ENCODE results near the gene CALML5.
"Not testable (repeated sequence)": the region's sequence is repeated elsewhere in the genome, so short reads cannot be mapped to it uniquely, and the experiment has no call there.

DNA sequence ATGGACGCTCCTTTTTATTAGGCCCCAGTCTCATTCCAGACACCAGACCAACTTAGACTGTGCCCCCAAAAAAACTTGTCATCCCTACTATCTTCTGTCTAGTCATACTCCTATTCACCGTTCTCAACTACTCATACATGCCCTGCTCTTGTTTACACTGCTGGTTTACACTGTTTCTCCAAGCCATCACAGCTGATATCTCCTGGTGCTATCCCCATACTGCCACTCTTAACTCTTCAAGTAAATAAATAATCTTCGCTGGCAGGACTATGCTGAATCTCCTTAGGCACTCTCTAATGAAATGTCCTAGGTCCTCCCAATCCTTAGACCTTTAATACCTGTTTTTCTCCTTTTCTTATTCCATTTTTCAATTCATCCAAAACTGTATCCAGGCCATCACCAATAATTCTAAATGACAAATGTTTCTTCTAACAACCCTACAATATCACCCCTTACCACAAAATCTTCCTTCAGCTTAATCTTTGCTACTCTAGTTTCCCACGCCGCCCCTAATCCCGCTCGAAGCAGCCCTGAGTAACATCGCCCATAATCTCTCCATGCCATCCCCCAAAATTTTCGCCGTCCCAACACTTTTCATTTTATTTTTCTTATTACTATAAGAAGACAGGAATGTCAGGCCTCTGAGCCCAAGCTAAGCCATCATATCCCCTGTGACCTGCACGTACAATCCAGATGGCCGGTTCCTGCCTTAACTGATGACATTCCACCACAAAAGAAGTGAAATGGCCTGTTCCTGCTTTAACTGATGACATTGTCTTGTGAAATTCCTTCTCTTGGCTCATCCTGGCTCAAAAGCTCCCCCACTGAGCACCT, 23.2 kb downstream of the CALML5 start:
- TF ChIP-seq, protein P1, sequence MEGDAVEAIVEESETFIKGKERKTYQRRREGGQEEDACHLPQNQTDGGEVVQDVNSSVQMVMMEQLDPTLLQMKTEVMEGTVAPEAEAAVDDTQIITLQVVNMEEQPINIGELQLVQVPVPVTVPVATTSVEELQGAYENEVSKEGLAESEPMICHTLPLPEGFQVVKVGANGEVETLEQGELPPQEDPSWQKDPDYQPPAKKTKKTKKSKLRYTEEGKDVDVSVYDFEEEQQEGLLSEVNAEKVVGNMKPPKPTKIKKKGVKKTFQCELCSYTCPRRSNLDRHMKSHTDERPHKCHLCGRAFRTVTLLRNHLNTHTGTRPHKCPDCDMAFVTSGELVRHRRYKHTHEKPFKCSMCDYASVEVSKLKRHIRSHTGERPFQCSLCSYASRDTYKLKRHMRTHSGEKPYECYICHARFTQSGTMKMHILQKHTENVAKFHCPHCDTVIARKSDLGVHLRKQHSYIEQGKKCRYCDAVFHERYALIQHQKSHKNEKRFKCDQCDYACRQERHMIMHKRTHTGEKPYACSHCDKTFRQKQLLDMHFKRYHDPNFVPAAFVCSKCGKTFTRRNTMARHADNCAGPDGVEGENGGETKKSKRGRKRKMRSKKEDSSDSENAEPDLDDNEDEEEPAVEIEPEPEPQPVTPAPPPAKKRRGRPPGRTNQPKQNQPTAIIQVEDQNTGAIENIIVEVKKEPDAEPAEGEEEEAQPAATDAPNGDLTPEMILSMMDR (conservative IDR thresholded peaks at IDR 0.05 in 1 of 2, IDR thresholded peaks at IDR 0.05 in 1 of 2; ENCODE audit: low read depth in 1 of 2, low read length in 2 of 2), result not testable (repeated sequence)
- TF ChIP-seq EZH2 (IDR thresholded peaks at IDR 0.05; ENCODE audit: low read length, missing control alignments), result not testable (repeated sequence)
